ENCODE results near the gene MIPOL1. TPM values are rescaled to one million over a fixed set of nuclear protein-coding genes. Genes with fewer than 3 reads are reported as not detected.

The MIPOL1 gene
- total and polyA plus RNA-seq, 2 of the 13 experiments (the other 11 are each of a cell fraction or from before 2014, with no cell fraction given) = 8.6 to 34.2 TPM

DNA sequence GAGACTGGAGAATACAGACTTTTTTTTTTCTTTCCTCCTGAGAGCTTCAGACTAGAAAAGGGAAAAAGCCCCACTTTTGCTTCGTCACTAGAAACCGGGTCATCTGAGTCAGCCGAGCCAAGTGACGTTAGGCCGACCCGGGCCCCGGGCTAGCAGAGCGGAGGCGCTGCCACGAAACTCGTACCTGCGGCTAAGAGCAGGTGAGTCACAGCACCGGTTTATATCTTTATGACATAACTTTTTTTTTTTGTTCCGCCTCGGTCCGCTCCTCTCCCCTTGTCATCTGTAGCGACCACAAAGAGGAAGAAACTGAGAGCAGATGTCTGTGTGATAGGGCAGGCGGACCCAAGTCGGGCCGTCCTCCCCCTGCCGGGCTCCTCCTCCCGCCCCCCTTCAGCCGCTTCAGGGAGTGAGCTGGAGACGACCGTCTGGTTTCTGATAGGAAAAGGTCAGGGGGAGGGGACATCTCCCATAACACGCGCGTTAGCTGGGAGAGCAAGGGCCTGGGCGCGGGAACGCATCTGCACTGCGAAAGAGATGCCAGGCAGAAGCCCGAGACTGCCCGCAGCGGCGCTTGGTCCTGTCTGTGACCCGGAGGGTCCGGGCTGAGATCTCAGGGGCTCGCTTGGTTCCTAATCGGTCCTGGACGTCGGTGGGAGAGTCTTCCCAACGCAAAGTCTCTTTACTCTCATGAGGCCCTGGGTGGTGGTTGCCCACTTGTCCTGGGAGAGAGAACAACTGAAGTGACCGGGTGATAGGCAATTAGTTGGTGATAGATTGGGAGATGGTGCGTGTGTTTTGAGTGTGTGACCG lies 398.3 kb downstream of the MIPOL1 start (continued):
- TF ChIP-seq ZNF142 (CRISPR knock-in tag; IDR thresholded peaks at IDR 0.05) (0 out of 2 replicates have a peak, but pooled peaks have one; percentile 8), IKZF1 (IDR thresholded peaks at IDR 0.05) (no peak), ZFY (CRISPR knock-in tag; IDR thresholded peaks at IDR 0.05) (peak; percentile 88), ZFP36L2 (CRISPR knock-in tag; IDR thresholded peaks at IDR 0.05) (no peak), SALL2 (CRISPR knock-in tag; IDR thresholded peaks at IDR 0.05) (no peak), KAT2B (IDR thresholded peaks at IDR 0.05; ENCODE audit: borderline replicate concordance, low read depth, low read length) (no peak), ZNF558 (CRISPR knock-in tag; IDR thresholded peaks at IDR 0.05; ENCODE audit: borderline replicate concordance) (peak; percentile 86; the same call in 1 of the 2 replicates), TRAFD1 (CRISPR knock-in tag; IDR thresholded peaks at IDR 0.05; ENCODE audit: borderline replicate concordance) (0 out of 2 replicates have a peak, but pooled peaks have one; percentile 46), CENPBD1 (CRISPR knock-in tag; IDR thresholded peaks at IDR 0.05; ENCODE audit: borderline replicate concordance, low read depth) (peak; percentile 59; the same call in 1 of the 2 replicates), GMEB1 (CRISPR knock-in tag; IDR thresholded peaks at IDR 0.05; ENCODE audit: borderline replicate concordance) (peak; percentile 79), ZNF776 (CRISPR knock-in tag; IDR thresholded peaks at IDR 0.05) (no peak; the same call in none of the 2 replicates)
- TF ChIP-seq, protein P1, sequence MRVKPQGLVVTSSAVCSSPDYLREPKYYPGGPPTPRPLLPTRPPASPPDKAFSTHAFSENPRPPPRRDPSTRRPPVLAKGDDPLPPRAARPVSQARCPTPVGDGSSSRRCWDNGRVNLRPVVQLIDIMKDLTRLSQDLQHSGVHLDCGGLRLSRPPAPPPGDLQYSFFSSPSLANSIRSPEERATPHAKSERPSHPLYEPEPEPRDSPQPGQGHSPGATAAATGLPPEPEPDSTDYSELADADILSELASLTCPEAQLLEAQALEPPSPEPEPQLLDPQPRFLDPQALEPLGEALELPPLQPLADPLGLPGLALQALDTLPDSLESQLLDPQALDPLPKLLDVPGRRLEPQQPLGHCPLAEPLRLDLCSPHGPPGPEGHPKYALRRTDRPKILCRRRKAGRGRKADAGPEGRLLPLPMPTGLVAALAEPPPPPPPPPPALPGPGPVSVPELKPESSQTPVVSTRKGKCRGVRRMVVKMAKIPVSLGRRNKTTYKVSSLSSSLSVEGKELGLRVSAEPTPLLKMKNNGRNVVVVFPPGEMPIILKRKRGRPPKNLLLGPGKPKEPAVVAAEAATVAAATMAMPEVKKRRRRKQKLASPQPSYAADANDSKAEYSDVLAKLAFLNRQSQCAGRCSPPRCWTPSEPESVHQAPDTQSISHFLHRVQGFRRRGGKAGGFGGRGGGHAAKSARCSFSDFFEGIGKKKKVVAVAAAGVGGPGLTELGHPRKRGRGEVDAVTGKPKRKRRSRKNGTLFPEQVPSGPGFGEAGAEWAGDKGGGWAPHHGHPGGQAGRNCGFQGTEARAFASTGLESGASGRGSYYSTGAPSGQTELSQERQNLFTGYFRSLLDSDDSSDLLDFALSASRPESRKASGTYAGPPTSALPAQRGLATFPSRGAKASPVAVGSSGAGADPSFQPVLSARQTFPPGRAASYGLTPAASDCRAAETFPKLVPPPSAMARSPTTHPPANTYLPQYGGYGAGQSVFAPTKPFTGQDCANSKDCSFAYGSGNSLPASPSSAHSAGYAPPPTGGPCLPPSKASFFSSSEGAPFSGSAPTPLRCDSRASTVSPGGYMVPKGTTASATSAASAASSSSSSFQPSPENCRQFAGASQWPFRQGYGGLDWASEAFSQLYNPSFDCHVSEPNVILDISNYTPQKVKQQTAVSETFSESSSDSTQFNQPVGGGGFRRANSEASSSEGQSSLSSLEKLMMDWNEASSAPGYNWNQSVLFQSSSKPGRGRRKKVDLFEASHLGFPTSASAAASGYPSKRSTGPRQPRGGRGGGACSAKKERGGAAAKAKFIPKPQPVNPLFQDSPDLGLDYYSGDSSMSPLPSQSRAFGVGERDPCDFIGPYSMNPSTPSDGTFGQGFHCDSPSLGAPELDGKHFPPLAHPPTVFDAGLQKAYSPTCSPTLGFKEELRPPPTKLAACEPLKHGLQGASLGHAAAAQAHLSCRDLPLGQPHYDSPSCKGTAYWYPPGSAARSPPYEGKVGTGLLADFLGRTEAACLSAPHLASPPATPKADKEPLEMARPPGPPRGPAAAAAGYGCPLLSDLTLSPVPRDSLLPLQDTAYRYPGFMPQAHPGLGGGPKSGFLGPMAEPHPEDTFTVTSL (CRISPR knock-in tag; IDR thresholded peaks at IDR 0.05; ENCODE audit: borderline replicate concordance) = peak; percentile 52; the same call in 1 of the 2 replicates
